Endometrial microvascular endothelial cells (primary cell): ENCODE data around the gene HEXB. TPM values are rescaled to one million over a fixed set of nuclear protein-coding genes. Genes with fewer than 3 reads are reported as not detected.
"Not testable (repeated sequence)": the region's sequence is repeated elsewhere in the genome, so short reads cannot be mapped to it uniquely, and the experiment has no call there.

Source experiments
- in situ Hi-C: cut with HindIII; loops from 2 replicates; pipeline ENCODE4 v1.10.0; 2017; ENCODE audit warnings: low sequenced_read_pairs, low pct_unique_long_range_greater_than_20kb; ENCODE audit errors: inconsistent ontology term
- total RNA-seq: library from RNA; depleted of rRNA; stranded (reverse); fragments of >200 nt; gene quantifications from one replicate; pipeline ENCODE4 v1.2.3, GENCODE V29; 2015; ENCODE audit errors: inconsistent ontology term

Gene HEXB
- total RNA-seq, 1 donor from 2014 or later = 182 TPM

- in situ Hi-C loops = no loop called here
Observed at GRCh38 chr5:74685979-74686631, 1.1 kb downstream of the HEXB start.

GRCh38 chr5:74686962-74687751, 2.1 kb downstream of the HEXB start:
- in situ Hi-C loops = no loop called here

GRCh38 chr5:74693191-74693590, 8.2 kb downstream of the HEXB start:
- in situ Hi-C loops = no loop called here

- in situ Hi-C loops = no loop called here
Observed at GRCh38 chr5:74717596-74717995, 32.6 kb downstream of the HEXB start.

GRCh38 chr5:74722271-74722670, 37.2 kb downstream of the HEXB start:
- in situ Hi-C loops = no loop called here

GRCh38 chr5:74725331-74725730, 40.3 kb downstream of the HEXB start:
- in situ Hi-C loops = no loop called here

- in situ Hi-C loops = no loop called here
Observed at GRCh38 chr5:74736759-74737158, 51.7 kb downstream of the HEXB start.

- in situ Hi-C loops = no loop called here
Observed at GRCh38 chr5:74738406-74738805, 53.4 kb downstream of the HEXB start.

- in situ Hi-C loops = not testable (repeated sequence)
Observed at GRCh38 chr5:74748742-74749141, 63.7 kb downstream of the HEXB start.

- in situ Hi-C loops = no loop called here
Observed at GRCh38 chr5:74761241-74761640, 76.2 kb downstream of the HEXB start.

- in situ Hi-C loops = no loop called here
Observed at GRCh38 chr5:74762599-74762998, 77.6 kb downstream of the HEXB start.

- in situ Hi-C loops = no loop called here
Observed at GRCh38 chr5:74763504-74763903, 78.5 kb downstream of the HEXB start.

- in situ Hi-C loops = no loop called here
Observed at GRCh38 chr5:74765201-74765600, 80.2 kb downstream of the HEXB start.

- in situ Hi-C loops = no loop called here
Observed at GRCh38 chr5:74765929-74766328, 80.9 kb downstream of the HEXB start.

- in situ Hi-C loops = no loop called here
Observed at GRCh38 chr5:74766418-74766848, 81.4 kb downstream of the HEXB start.

GRCh38 chr5:74766849-74767578, 82.0 kb downstream of the HEXB start, which contains the start of the genes GFM2 and NSA2:
TSS of gene GFM2 (minus strand) at chr5:74767117. CDS start at chr5:74763742, 3,375 bp downstream.
TSS of gene NSA2 (plus strand) at chr5:74767249. CDS start at chr5:74767361, 112 bp downstream.
- in situ Hi-C loops = no loop called here

- in situ Hi-C loops = no loop called here
Observed at GRCh38 chr5:74767579-74767913, 82.5 kb downstream of the HEXB start.
